Transverse colon (tissue), 4 donors: ENCODE results near the gene TAC1. TPM values are rescaled to one million over a fixed set of nuclear protein-coding genes. Genes with fewer than 3 reads are reported as not detected.
"Not testable (repeated sequence)": the region's sequence is repeated elsewhere in the genome, so short reads cannot be mapped to it uniquely, and the experiment has no call there.

Source experiments
- DNase-seq: peaks from one replicate; pipeline ENCODE4 v3.0.0-alpha.2; 2019
- H3K27ac ChIP-seq, 4 donors: fragments of 200-600 bp; sonication (generic); 2 replicates each; pipeline ENCODE4 v1.5.1; 2016 to 2018; ENCODE audit warnings: inconsistent platforms in 4 of 4
- H3K27me3 ChIP-seq: fragments of 200-600 bp; sonication (generic); 2 replicates; pipeline ENCODE4 v1.5.1; 2017; ENCODE audit warnings: inconsistent platforms
- H3K36me3 ChIP-seq, 4 donors: fragments of 200-600 bp; sonication (generic); 2 replicates each; pipeline ENCODE4 v1.5.1; 2017 to 2019; ENCODE audit warnings: inconsistent platforms in 4 of 4
- H3K4me1 ChIP-seq, 4 donors: fragments of 200-600 bp; sonication (generic); 2 replicates each; pipeline ENCODE4 v1.5.1; 2017 to 2020; ENCODE audit warnings: inconsistent platforms in 4 of 4
- H3K4me3 ChIP-seq, 4 donors: fragments of 200-600 bp; sonication (generic); 1 replicate in 1 of 4; 2 replicates in 3 of 4; pipeline versions ENCODE4 v1.5.1 to v1.6.1; 2017 to 2019; ENCODE audit warnings: inconsistent platforms in 4 of 4
- H3K9me3 ChIP-seq, 2 donors: fragments of 200-600 bp; sonication (generic); 2 replicates each; pipeline ENCODE4 v1.5.1; 2017 to 2019; ENCODE audit warnings: inconsistent platforms in 2 of 2
- EP300 ChIP-seq: sonication (generic); formaldehyde crosslinking; IDR thresholded peaks from one replicate; pipeline ENCODE4 v1.6.1; 2017; ENCODE audit warnings: antibody characterized with exemption, low read depth
- POLR2AphosphoS5 ChIP-seq, 3 donors: sonication (generic); formaldehyde crosslinking; IDR thresholded peaks; one replicate each; pipeline ENCODE4 v1.6.1; 2016; ENCODE audit warnings: antibody characterized with exemption in 3 of 3
- WGBS, 2 donors: methylation state at CpG; one replicate each; pipeline ENCODE4 v1.1.5; 2018; ENCODE audit warnings: low coverage in 1 of 2; 5-methylcytosine and 5-hydroxymethylcytosine counted together
- in situ Hi-C, 4 donors: fragments of 200-750 bp; cut with MboI; loops; one replicate each; pipeline versions ENCODE4 v1.15.0 to v1.15.1; 2017; ENCODE audit warnings: low sequenced_read_pairs in 3 of 4, low pct_ligation_motif_present in 1 of 4, low pct_unique_long_range_greater_than_20kb in 1 of 4
- intact Hi-C: fragments of 100-400 bp; cut with DNase I; formaldehyde crosslinking; loops from one replicate; pipeline ENCODE4 v1.15.1; 2023; ENCODE audit warnings: low total_unique reads
- total RNA-seq, 4 donors: library from RNA; depleted of rRNA; stranded (reverse); fragments of >200 nt; gene quantifications; one replicate each; pipeline ENCODE4 v1.1.0, GENCODE V29; 2016

Gene TAC1
- total RNA-seq, 4 donors from 2014 or later, result 2.7 to 4.0 TPM; not detected in 2

DNA sequence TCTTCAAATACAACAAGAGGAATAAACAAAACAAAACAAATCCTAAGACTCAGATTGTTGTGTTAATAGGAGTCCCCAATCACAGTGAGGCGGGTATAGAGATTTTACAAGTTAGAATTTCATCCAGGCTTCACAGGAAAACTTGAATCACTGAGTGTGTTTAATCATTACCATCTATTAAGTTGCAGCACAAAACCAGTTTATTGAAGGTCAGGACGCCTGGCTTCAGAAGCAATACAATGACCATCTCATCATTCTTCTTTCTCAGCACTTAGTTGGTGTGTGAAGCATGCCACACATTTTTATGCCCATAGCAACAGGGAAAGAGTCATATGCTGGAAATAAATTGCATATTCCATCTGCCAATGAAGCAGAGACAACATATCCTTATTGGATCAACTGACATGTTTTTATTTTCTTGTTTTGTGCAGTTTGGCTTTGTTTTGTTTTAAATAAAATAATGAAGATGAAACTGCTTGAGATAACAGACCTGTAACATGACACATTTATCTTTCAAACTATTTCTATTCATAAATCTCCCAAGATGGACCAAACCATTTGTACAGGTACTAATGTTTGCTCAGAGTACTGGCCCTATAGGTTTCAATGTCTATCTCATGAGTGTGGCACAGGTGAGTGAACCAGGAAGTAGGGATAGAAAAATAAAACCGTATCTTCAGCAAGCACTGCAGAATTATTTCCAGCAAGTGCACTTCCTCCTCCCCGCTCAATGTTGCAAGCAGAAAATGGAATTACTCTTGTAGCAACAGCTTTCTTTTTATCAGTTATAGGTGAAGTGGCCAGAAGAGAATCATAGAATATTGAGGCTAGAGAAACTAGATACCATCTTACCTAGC, 40.4 kb downstream of the TAC1 start:
- intact Hi-C loops (no loop called here), in situ Hi-C loops (no loop called here)

GRCh38 chr7:97786398-97786797, 54.5 kb downstream of the TAC1 start:
- H3K9me3 ChIP-seq, H3K27ac ChIP-seq, H3K36me3 ChIP-seq, H3K27me3 ChIP-seq, DNase-seq, H3K4me3 ChIP-seq, H3K4me1 ChIP-seq, intact Hi-C loops, in situ Hi-C loops: not testable (repeated sequence)
- WGBS, 2 donors, result 86 to 89% methylated on average over 2 to 7 of the region's 7 CpGs

More for the DNA sequence above, 40.4 kb downstream of the TAC1 start:
- Histone ChIP-seq H3K4me1 (no peaks in the 10 kb centered on the region), H3K4me3 (no peak overlapping the region), H3K27me3 (no peaks in the 10 kb centered on the region), H3K27ac (peak overlapping the region; percentile 58 to 78 (median 71)), H3K9me3 (no peaks in the 10 kb centered on the region), H3K36me3 (no peaks in the 10 kb centered on the region)
- 29 to 58% methylated on average over 2 to 4 of the region's 4 CpGs for WGBS, 2 donors
- no peak for DNase-seq
- TF ChIP-seq POLR2AphosphoS5 (IDR thresholded peaks at IDR 0.05) (no peak), EP300 (no peak)

Other genes starting within 250 kb of the TAC1 start
- gene ASNS, start 140.3 kb downstream of the TAC1 start, total RNA-seq, result 10 to 100 TPM in 2 of 4 donors, 1 to 10 TPM in 2; 4.9 to 38.6 (median 18.3) TPM